VCaP (cell line): ENCODE measurements around the gene BTBD3.

Experiments used
- H3K27ac ChIP-seq: fragments of 450-650 bp; 2 replicates; pipeline ENCODE4 v1.5.1; 2017
- CTCF ChIP-seq: fragments of 450-650 bp; conservative IDR thresholded peaks from 2 replicates; pipeline ENCODE4 v1.5.1; 2017; ENCODE audit warnings: mild to moderate bottlenecking, moderate library complexity

Gene BTBD3

GRCh38 chr20:11949711-11950110 lies 32.0 kb downstream of the BTBD3 start:
- H3K27ac ChIP-seq = no peak overlapping the region
- no peak for TF ChIP-seq CTCF

- no peak overlapping the region for H3K27ac ChIP-seq
- no peak for TF ChIP-seq CTCF
Measured at GRCh38 chr20:11951696-11952095, 34.0 kb downstream of the BTBD3 start.

- H3K27ac ChIP-seq = no peak overlapping the region
- no peak for TF ChIP-seq CTCF
Measured at GRCh38 chr20:11952639-11953038, 34.9 kb downstream of the BTBD3 start.

- H3K27ac ChIP-seq = no peak overlapping the region
- no peak for TF ChIP-seq CTCF
Measured at GRCh38 chr20:11957911-11958310, 40.2 kb downstream of the BTBD3 start.

- H3K27ac ChIP-seq = no peak overlapping the region
- no peak for TF ChIP-seq CTCF
Measured at GRCh38 chr20:11958855-11959254, 41.2 kb downstream of the BTBD3 start.

GRCh38 chr20:11965602-11966001 lies 47.9 kb downstream of the BTBD3 start:
- TF ChIP-seq CTCF = no peak
- H3K27ac ChIP-seq = no peak overlapping the region

- H3K27ac ChIP-seq = no peak overlapping the region
- no peak for TF ChIP-seq CTCF
Measured at GRCh38 chr20:11966186-11966585, 48.5 kb downstream of the BTBD3 start.

- TF ChIP-seq CTCF = no peak
- H3K27ac ChIP-seq = no peak overlapping the region
Measured at GRCh38 chr20:11970243-11970836, 52.6 kb downstream of the BTBD3 start.
